HG03095 (cell line): ENCODE results near the gene SH3BP5L.

ENCODE experiments used
- ATAC-seq: cut with Tn5 transposase; IDR thresholded peaks from one replicate; pipeline ENCODE4 v1.9.1; 2021; ENCODE audit warnings: moderate library complexity; ENCODE audit not compliant: unreplicated experiment

The SH3BP5L gene

GRCh38 chr1:248782416-248783141, 43.1 kb downstream of the SH3BP5L start:
- ATAC-seq = no peak

GRCh38 chr1:248779350-248779749, 46.4 kb downstream of the SH3BP5L start:
- ATAC-seq = no peak

- ATAC-seq = no peak
These were observed 46.8 kb downstream of the SH3BP5L start for GRCh38 chr1:248778906-248779305.

GRCh38 chr1:248776991-248777390, 48.7 kb downstream of the SH3BP5L start:
- no peak for ATAC-seq

GRCh38 chr1:248775441-248775840, 50.3 kb downstream of the SH3BP5L start:
- no peak for ATAC-seq
